ENCODE results near the gene PSMG3.

Gene PSMG3

GRCh38 chr7:1542841-1543747, 26.7 kb downstream of the PSMG3 start:
- no peak for DNase-seq

- no peak for DNase-seq
Measured at GRCh38 chr7:1542329-1542728, 27.5 kb downstream of the PSMG3 start.

- DNase-seq: no peak
Measured at GRCh38 chr7:1541431-1542162, 28.2 kb downstream of the PSMG3 start.

- DNase-seq: no peak
Measured at GRCh38 chr7:1540776-1541271, 29.0 kb downstream of the PSMG3 start.

- DNase-seq: no peak
Measured at GRCh38 chr7:1539882-1540775, 29.7 kb downstream of the PSMG3 start.

GRCh38 chr7:1539181-1539881, 30.5 kb downstream of the PSMG3 start:
- DNase-seq: no peak

- no peak for DNase-seq
Measured at GRCh38 chr7:1538544-1539180, 31.2 kb downstream of the PSMG3 start.

GRCh38 chr7:1537535-1538412, 32.1 kb downstream of the PSMG3 start:
- peak; percentile 79 for DNase-seq

- no peak for DNase-seq
Measured at GRCh38 chr7:1536743-1537534, 32.9 kb downstream of the PSMG3 start.

- DNase-seq: no peak
Measured at GRCh38 chr7:1536455-1536742, 33.4 kb downstream of the PSMG3 start.

GRCh38 chr7:1535701-1536454, 34.0 kb downstream of the PSMG3 start:
- no peak for DNase-seq

- DNase-seq: no peak
Measured at GRCh38 chr7:1535100-1535458, 34.8 kb downstream of the PSMG3 start.

GRCh38 chr7:1534330-1535099, 35.3 kb downstream of the PSMG3 start:
- no peak for DNase-seq

GRCh38 chr7:1533547-1534329, 36.1 kb downstream of the PSMG3 start:
- DNase-seq: peak; percentile 56

- no peak for DNase-seq
Measured at GRCh38 chr7:1533255-1533546, 36.6 kb downstream of the PSMG3 start.

- DNase-seq: peak; percentile 67
Measured at GRCh38 chr7:1532456-1533254, 37.2 kb downstream of the PSMG3 start.

- DNase-seq: no peak
Measured at GRCh38 chr7:1531979-1532455, 37.8 kb downstream of the PSMG3 start.

Measured in hematopoietic multipotent progenitor cell treated with erythropoietin and hydrocortisone succinate and interleukin-3 and kit ligand, for 6 days (in vitro differentiated cells).